Measurements from ENCODE around the gene SLC25A21. TPM values are rescaled to one million over a fixed set of nuclear protein-coding genes. Genes with fewer than 3 reads are reported as not detected.

The SLC25A21 gene
- total and polyA plus RNA-seq, 8 donors, result 0.37 to 0.92 (median 0.60) TPM

DNA sequence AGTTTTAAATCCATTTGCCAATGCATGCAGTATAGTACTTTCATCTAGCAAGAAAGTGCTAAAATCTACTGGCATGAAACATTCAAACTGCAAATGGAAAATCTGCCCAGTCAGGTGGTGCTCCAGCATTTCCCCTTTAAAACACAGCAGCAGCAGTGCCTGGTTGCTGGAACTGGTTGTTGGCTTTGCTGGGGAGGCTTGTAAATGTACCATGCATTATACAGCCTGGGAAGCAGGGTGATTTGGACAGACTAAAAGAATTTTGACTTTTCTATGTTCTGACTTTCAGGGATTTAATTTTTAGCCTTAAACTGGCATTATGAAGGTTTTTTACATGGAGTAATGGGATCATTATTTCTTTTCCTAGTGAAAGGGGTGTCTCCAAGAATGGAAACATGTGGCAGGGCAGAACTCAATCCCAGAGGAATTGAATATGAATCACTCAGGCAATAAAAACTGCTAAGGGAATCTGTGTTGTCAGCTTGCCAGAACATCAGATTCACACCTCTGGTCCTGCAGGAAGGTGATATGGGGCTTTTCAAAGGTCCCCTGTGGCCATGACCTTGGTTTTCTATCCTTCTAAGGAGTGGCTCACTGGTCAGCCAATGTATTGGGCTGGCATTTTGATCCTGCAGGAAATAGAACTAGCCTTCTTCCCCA is 519.7 kb downstream of the SLC25A21 start:
- intact Hi-C loops (cut with DNase I), result no loop called here
- FAIRE-seq, result no peak

DNA sequence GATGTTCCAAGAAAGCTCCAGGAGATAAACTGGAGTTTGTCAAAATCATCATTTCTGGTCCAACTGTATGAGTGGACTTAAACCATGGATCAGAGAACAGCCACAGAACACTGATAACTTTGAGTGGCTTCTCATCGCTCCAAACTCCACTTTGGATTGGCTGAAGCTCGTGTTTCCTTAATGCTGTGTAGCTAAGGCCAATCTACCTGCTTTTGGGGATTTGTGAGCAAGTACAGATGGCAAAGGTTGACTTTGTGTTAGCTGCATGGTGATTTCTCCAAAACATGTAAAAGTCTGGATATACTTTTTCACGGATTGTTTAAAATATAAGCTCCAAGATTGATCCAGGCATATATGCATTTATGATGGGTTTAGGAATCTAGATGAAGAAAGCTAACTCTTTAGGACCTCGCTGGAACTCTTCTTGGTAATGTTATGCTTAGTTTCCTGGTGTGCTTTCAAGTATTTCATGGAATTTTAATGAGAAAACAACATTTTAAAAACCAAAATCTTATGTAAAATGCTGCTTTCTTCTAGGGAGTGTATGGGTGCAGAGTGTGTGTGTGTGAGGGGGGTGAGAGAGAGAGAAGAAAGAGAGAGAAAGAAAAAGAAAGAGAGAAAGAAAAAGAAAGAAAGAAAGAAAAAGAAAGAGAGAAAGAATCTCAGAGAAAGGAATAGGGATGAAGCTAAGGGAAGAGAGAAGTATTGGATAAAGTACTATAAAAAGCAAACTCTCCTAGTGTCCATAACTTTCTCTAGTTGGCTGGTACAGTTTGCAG is 522.3 kb downstream of the SLC25A21 start:
- no peaks in the 10 kb centered on the region for H3K9me3 ChIP-seq
- H3K4me3 ChIP-seq, result no peak overlapping the region
- no peak for FAIRE-seq
- intact Hi-C loops (cut with DNase I), result loop anchor here in 1 of 3 donors (5.0 to 10.0 kb wide), 2 partner anchors 292 to 495 kb away; no protein-coding TSS in a partner anchor
- H3K27me3 ChIP-seq, result peaks cover 18 to 73% (median 35%) of the 10 kb centered on the region in 4 donors
- WGBS, 2 donors, result 19 to 20% methylated on average over 4 of the region's 4 CpGs
- no peaks in the 10 kb centered on the region for H3K36me3 ChIP-seq
- H3K27ac ChIP-seq, result no peak overlapping the region
- no peak for DNase-seq
- ATAC-seq, result no peak
- TF ChIP-seq, protein P1, sequence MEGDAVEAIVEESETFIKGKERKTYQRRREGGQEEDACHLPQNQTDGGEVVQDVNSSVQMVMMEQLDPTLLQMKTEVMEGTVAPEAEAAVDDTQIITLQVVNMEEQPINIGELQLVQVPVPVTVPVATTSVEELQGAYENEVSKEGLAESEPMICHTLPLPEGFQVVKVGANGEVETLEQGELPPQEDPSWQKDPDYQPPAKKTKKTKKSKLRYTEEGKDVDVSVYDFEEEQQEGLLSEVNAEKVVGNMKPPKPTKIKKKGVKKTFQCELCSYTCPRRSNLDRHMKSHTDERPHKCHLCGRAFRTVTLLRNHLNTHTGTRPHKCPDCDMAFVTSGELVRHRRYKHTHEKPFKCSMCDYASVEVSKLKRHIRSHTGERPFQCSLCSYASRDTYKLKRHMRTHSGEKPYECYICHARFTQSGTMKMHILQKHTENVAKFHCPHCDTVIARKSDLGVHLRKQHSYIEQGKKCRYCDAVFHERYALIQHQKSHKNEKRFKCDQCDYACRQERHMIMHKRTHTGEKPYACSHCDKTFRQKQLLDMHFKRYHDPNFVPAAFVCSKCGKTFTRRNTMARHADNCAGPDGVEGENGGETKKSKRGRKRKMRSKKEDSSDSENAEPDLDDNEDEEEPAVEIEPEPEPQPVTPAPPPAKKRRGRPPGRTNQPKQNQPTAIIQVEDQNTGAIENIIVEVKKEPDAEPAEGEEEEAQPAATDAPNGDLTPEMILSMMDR (IDR thresholded peaks at IDR 0.05), result no peak
- peaks cover 0 to 11% (median 5%) of the 10 kb centered on the region in 3 donors for H3K4me1 ChIP-seq

More for the DNA sequence above, 519.7 kb downstream of the SLC25A21 start:
- ATAC-seq (no peak), DNase-seq (no peak)
- peaks cover 22 to 90% (median 44%) of the 10 kb centered on the region in 4 donors for H3K27me3 ChIP-seq
- H3K27ac ChIP-seq, result no peak overlapping the region
- TF ChIP-seq, protein P1 (IDR thresholded peaks at IDR 0.05), result no peak
- H3K4me1 ChIP-seq, result peaks cover 0 to 10% (median under 1%) of the 10 kb centered on the region in 3 donors
- H3K9me3 ChIP-seq, result no peaks in the 10 kb centered on the region
- no peak overlapping the region for H3K4me3 ChIP-seq
- H3K36me3 ChIP-seq, result no peaks in the 10 kb centered on the region

DNA sequence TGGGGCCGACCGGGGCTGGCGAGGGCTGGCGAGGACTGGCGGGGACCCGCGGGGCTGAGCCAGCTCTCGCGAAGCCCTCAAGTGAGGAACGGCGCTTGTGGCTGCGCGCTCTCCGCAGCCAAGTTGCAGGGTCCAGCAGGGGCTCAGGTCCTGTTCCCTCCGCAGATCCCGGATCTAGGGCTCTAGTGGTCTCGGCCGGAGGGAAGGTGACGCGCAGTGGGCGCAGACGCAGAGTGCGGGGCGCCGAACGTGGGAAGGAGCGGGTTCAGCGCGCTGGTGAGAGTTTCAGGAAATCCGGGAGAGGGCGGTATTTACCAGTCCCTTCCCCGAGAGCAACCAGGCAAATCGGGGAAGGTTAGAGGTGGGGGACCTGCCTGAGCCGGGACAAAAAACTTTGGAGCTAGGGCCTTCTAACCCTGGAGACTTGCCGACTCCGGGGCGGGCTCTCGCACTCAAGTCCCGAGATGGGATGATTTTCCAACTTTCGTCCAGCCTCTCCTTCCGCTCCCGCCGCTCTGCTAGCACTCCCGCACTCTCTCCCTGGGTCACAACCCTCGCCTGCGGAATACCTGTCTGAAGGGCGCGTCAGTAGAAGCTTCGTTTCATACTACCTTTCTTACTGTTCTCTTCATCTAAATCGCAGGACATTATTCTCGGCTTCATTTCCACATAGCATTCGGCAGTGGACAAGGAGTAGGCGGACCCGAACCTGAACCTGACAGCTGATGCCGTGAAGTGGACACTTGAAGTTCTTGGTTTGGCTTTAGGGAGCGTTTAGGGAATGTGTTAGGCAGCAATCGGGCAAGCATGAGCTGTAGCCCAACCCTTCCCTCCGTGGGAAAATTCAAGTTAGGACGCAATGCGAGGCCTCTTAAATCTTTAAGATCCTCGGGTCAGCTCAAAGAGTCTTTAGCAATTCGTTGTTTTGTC is 524.3 kb downstream of the SLC25A21 start:
- Histone ChIP-seq H3K9me3 (no peaks in the 10 kb centered on the region), H3K4me3 (peak overlapping the region; percentile 16 to 52 (median 31)), H3K27me3 (peaks cover 5 to 53% (median 20%) of the 10 kb centered on the region in 4 donors), H3K27ac (no peak overlapping the region), H3K36me3 (no peaks in the 10 kb centered on the region), H3K4me1 (peaks cover 0 to 11% (median 5%) of the 10 kb centered on the region in 3 donors)
- 3% methylated on average over 58 to 62 of the region's 62 CpGs for WGBS, 2 donors
- FAIRE-seq (no peak), ATAC-seq (peak; percentile 84 to 95 (median 94)), DNase-seq (peak in 5 of 6 donors; percentile 27 to 73 (median 37))
- intact Hi-C loops (cut with DNase I), result loop anchor here in 1 of 3 donors (5.0 to 10.0 kb wide), 2 partner anchors 294 to 497 kb away; no protein-coding TSS in a partner anchor
- TF ChIP-seq, protein P1 (IDR thresholded peaks at IDR 0.05), result peak in 3 of 4 donors; percentile 26 to 29 (median 26)

DNA sequence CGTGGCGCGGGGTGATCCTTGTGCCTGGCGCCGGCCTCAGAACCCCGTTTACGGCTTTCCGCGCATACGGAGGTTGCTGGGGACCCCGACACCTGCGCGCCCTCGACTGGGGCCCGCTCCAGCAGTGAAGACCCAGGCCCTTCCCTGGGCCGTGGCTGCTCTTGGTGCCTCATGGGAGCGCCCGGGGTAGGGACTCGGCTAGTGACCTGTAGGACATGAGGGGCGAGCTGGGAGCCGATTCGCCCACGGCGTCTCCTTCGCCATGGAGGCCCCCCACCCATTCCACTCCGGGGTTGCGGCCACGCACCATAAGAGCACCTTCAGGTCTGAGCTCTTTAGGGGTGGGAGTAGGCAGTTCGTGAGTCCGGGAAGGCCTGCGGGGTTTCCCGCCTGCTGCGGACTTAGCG is 525.0 kb downstream of the SLC25A21 start:
- intact Hi-C loops (cut with DNase I), result loop anchor here in 1 of 3 donors (5.0 to 10.0 kb wide), 2 partner anchors 295 to 497 kb away; no protein-coding TSS in a partner anchor
- Histone ChIP-seq H3K4me3 (peak overlapping the region; percentile 16 to 52 (median 31)), H3K4me1 (peaks cover 0 to 11% (median 5%) of the 10 kb centered on the region in 3 donors), H3K36me3 (no peaks in the 10 kb centered on the region), H3K9me3 (no peaks in the 10 kb centered on the region), H3K27ac (no peak overlapping the region), H3K27me3 (peaks cover 4 to 46% (median 17%) of the 10 kb centered on the region in 4 donors)
- TF ChIP-seq, protein P1 (IDR thresholded peaks at IDR 0.05), result no peak
- DNase-seq (peak in 1 of 6 donors; percentile 78), FAIRE-seq (no peak), ATAC-seq (peak; percentile 25 to 49 (median 32))
- 2% methylated on average over 30 to 34 of the region's 34 CpGs for WGBS, 2 donors

All from pancreas (tissue), 10 donors.